ENCODE measurements around the gene DNAH9.

DNA sequence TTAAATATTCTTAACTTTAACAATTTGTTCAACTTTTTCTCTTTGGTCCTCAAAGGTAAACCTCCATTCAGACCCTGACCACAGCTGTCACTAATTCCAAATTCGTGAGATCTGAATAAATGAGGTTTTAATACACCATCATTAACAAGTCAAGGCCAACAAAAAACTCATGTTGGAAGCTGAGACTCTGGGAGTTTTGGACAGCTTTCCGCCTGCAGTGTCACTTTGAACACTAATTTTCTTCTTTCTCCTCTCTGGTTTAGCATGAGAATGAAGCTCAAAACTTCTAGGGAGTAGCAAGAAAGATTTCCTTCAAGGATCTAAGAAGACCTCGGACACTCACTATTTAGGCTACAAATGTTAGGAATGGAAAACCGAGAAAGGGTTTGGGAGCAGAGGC, 32.7 kb upstream of the DNAH9 start:
- TF ChIP-seq, protein P1, sequence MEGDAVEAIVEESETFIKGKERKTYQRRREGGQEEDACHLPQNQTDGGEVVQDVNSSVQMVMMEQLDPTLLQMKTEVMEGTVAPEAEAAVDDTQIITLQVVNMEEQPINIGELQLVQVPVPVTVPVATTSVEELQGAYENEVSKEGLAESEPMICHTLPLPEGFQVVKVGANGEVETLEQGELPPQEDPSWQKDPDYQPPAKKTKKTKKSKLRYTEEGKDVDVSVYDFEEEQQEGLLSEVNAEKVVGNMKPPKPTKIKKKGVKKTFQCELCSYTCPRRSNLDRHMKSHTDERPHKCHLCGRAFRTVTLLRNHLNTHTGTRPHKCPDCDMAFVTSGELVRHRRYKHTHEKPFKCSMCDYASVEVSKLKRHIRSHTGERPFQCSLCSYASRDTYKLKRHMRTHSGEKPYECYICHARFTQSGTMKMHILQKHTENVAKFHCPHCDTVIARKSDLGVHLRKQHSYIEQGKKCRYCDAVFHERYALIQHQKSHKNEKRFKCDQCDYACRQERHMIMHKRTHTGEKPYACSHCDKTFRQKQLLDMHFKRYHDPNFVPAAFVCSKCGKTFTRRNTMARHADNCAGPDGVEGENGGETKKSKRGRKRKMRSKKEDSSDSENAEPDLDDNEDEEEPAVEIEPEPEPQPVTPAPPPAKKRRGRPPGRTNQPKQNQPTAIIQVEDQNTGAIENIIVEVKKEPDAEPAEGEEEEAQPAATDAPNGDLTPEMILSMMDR (IDR thresholded peaks at IDR 0.05; ENCODE audit: poor library complexity, severe bottlenecking) = no peak
- TF ChIP-seq POLR2AphosphoS5 (IDR thresholded peaks at IDR 0.05) = no peak
- TF ChIP-seq, protein P2, sequence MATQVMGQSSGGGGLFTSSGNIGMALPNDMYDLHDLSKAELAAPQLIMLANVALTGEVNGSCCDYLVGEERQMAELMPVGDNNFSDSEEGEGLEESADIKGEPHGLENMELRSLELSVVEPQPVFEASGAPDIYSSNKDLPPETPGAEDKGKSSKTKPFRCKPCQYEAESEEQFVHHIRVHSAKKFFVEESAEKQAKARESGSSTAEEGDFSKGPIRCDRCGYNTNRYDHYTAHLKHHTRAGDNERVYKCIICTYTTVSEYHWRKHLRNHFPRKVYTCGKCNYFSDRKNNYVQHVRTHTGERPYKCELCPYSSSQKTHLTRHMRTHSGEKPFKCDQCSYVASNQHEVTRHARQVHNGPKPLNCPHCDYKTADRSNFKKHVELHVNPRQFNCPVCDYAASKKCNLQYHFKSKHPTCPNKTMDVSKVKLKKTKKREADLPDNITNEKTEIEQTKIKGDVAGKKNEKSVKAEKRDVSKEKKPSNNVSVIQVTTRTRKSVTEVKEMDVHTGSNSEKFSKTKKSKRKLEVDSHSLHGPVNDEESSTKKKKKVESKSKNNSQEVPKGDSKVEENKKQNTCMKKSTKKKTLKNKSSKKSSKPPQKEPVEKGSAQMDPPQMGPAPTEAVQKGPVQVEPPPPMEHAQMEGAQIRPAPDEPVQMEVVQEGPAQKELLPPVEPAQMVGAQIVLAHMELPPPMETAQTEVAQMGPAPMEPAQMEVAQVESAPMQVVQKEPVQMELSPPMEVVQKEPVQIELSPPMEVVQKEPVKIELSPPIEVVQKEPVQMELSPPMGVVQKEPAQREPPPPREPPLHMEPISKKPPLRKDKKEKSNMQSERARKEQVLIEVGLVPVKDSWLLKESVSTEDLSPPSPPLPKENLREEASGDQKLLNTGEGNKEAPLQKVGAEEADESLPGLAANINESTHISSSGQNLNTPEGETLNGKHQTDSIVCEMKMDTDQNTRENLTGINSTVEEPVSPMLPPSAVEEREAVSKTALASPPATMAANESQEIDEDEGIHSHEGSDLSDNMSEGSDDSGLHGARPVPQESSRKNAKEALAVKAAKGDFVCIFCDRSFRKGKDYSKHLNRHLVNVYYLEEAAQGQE (IDR thresholded peaks at IDR 0.05; ENCODE audit: borderline replicate concordance) = no peak
- TF ChIP-seq RAD21 (conservative IDR thresholded peaks at IDR 0.05) = no peak
- no peak for TF ChIP-seq EZH2 (IDR thresholded peaks at IDR 0.05; ENCODE audit: borderline replicate concordance, insufficient read depth, low read length, poor library complexity, severe bottlenecking)

All from neural cell (in vitro differentiated cells).